H9 (cell line): ENCODE results near the gene COMMD1. TPM values are rescaled to one million over a fixed set of nuclear protein-coding genes. Genes with fewer than 3 reads are reported as not detected.

Experiments used
- DNase-seq: peaks from one replicate; pipeline ENCODE4 v3.0.0-alpha.2; 2017
- H2AFZ ChIP-seq: one replicate; pipeline ENCODE4 v1.6.1; 2013; ENCODE audit warnings: mild to moderate bottlenecking, low read length, control low read depth, moderate library complexity
- H2AK5ac ChIP-seq: 2 replicates; pipeline ENCODE4 v1.6.1; 2013; ENCODE audit warnings: low read length, control low read depth, mixed read lengths; ENCODE audit not compliant: insufficient read length
- H2BK120ac ChIP-seq: one replicate; pipeline ENCODE4 v1.6.1; 2013; ENCODE audit warnings: low read depth, mild to moderate bottlenecking, low read length, control low read depth, inconsistent platforms; ENCODE audit not compliant: poor library complexity, severe bottlenecking
- H2BK12ac ChIP-seq: 2 replicates; pipeline ENCODE4 v1.6.1; 2013; ENCODE audit warnings: low read length, control low read depth, mixed read lengths, low read depth; ENCODE audit not compliant: insufficient read length
- H2BK15ac ChIP-seq: 2 replicates; pipeline ENCODE4 v1.6.1; 2013; ENCODE audit warnings: low read depth, low read length, control low read depth
- H2BK20ac ChIP-seq: one replicate; pipeline ENCODE4 v1.6.1; 2013; ENCODE audit warnings: low read depth, mild to moderate bottlenecking, low read length, control low read depth, inconsistent platforms; ENCODE audit not compliant: poor library complexity, severe bottlenecking
- H2BK5ac ChIP-seq: 2 replicates; pipeline ENCODE4 v1.6.1; 2013; ENCODE audit warnings: low read length, control low read depth, mixed read lengths; ENCODE audit not compliant: insufficient read length
- H3K14ac ChIP-seq: 2 replicates; pipeline ENCODE4 v1.6.1; 2013; ENCODE audit warnings: low read length, control low read depth; ENCODE audit not compliant: insufficient read depth
- H3K18ac ChIP-seq: 2 replicates; pipeline ENCODE4 v1.6.1; 2013; ENCODE audit warnings: low read depth, mild to moderate bottlenecking, mixed read lengths, low read length, control low read depth; ENCODE audit not compliant: insufficient read length
- H3K23ac ChIP-seq: 2 replicates; pipeline ENCODE4 v1.6.1; 2013; ENCODE audit warnings: low read length, control low read depth, mixed read lengths, low read depth; ENCODE audit not compliant: insufficient read length
- H3K23me2 ChIP-seq: 2 replicates; pipeline ENCODE4 v1.6.1; 2013; ENCODE audit warnings: low read depth, mild to moderate bottlenecking, mixed read lengths, low read length, control low read depth; ENCODE audit not compliant: insufficient read length, poor library complexity, severe bottlenecking
- H3K27ac ChIP-seq: 2 replicates; pipeline ENCODE4 v1.5.1; 2013; ENCODE audit warnings: low read length, control low read depth, mixed read lengths, low read depth; ENCODE audit not compliant: insufficient read length
- H3K27me3 ChIP-seq: 2 replicates; pipeline ENCODE4 v1.6.1; 2013; ENCODE audit warnings: low read length, control low read depth, inconsistent platforms; ENCODE audit not compliant: insufficient read depth
- H3K4ac ChIP-seq: 2 replicates; pipeline ENCODE4 v1.6.1; 2013; ENCODE audit warnings: low read depth, mild to moderate bottlenecking, control low read depth, inconsistent platforms, low read length, moderate library complexity
- H3K4me1 ChIP-seq: 2 replicates; pipeline ENCODE4 v1.6.1; 2013; ENCODE audit warnings: low read length, control low read depth, inconsistent platforms; ENCODE audit not compliant: insufficient read depth
- H3K4me2 ChIP-seq: 2 replicates; pipeline ENCODE4 v1.6.1; 2013; ENCODE audit warnings: low read length, control low read depth, mixed read lengths; ENCODE audit not compliant: insufficient read length, insufficient read depth
- H3K56ac ChIP-seq: 2 replicates; pipeline ENCODE4 v1.6.1; 2013; ENCODE audit warnings: low read depth, mild to moderate bottlenecking, mixed read lengths, low read length, control low read depth; ENCODE audit not compliant: insufficient read length
- H3K79me1 ChIP-seq: 2 replicates; pipeline ENCODE4 v1.6.1; 2013; ENCODE audit warnings: low read depth, mild to moderate bottlenecking, moderate library complexity, low read length, control low read depth, inconsistent platforms; ENCODE audit not compliant: insufficient read depth, poor library complexity, severe bottlenecking
- H3K79me2 ChIP-seq: 2 replicates; pipeline ENCODE4 v1.6.1; 2013; ENCODE audit warnings: low read length, control low read depth, inconsistent platforms; ENCODE audit not compliant: insufficient read depth
- H3K9ac ChIP-seq: 2 replicates; pipeline ENCODE4 v1.6.1; 2013; ENCODE audit warnings: low read length, control low read depth, mixed read lengths; ENCODE audit not compliant: insufficient read length; ENCODE audit errors: extremely low read depth
- H3K9me3 ChIP-seq: one replicate; pipeline ENCODE4 v1.6.1; 2013; ENCODE audit warnings: low read depth, low read length, inconsistent platforms; ENCODE audit not compliant: control insufficient read depth
- H3T11ph ChIP-seq: one replicate; pipeline ENCODE4 v1.6.1; 2013; ENCODE audit warnings: mild to moderate bottlenecking, low read length, control low read depth, inconsistent platforms
- H4K20me1 ChIP-seq: one replicate; pipeline ENCODE4 v1.6.1; 2013; ENCODE audit not compliant: control insufficient read depth, insufficient read length, insufficient read depth
- H4K5ac ChIP-seq: 2 replicates; pipeline ENCODE4 v1.6.1; 2013; ENCODE audit warnings: low read depth, mild to moderate bottlenecking, mixed read lengths, low read length, control low read depth; ENCODE audit not compliant: insufficient read length
- H4K8ac ChIP-seq: replicated peaks from 2 replicates; pipeline ENCODE4 v1.6.1; 2013; ENCODE audit warnings: low read length, control low read depth, mixed read lengths, low read depth; ENCODE audit not compliant: insufficient read length
- H4K91ac ChIP-seq: 2 replicates; pipeline ENCODE4 v1.6.1; 2013; ENCODE audit warnings: low read depth, mild to moderate bottlenecking, moderate library complexity, mixed read lengths, low read length, control low read depth; ENCODE audit not compliant: insufficient read length
- H3K27ac Mint-ChIP-seq, 3 experiments: 2 replicates in 2 of 3; 3 replicates in 1 of 3; pipeline ENCODE4 v1.8.0; 2020 to 2021; ENCODE audit warnings: mixed read lengths in 3 of 3, mild to moderate bottlenecking in 1 of 3, moderate library complexity in 1 of 3
- H3K27me3 Mint-ChIP-seq: 2 replicates; pipeline ENCODE4 v1.8.0; 2021; ENCODE audit warnings: low read depth, mild to moderate bottlenecking, moderate library complexity, mixed read lengths
- H3K36me3 Mint-ChIP-seq, 3 experiments: 2 replicates in 2 of 3; 3 replicates in 1 of 3; pipeline ENCODE4 v1.8.0; 2020 to 2021; ENCODE audit warnings: low read depth in 3 of 3, mixed read lengths in 3 of 3; ENCODE audit not compliant: insufficient read depth in 1 of 3
- H3K4me1 Mint-ChIP-seq, 2 experiments: 2 replicates each; pipeline ENCODE4 v1.8.0; 2020; ENCODE audit warnings: mixed read lengths in 2 of 2
- H3K4me3 Mint-ChIP-seq, 2 experiments: 2 replicates in 1 of 2; 3 replicates in 1 of 2; pipeline ENCODE4 v1.8.0; 2020 to 2021; ENCODE audit warnings: mild to moderate bottlenecking in 2 of 2, mixed read lengths in 2 of 2, moderate library complexity in 1 of 2
- H3K9me3 Mint-ChIP-seq, 2 experiments: 2 replicates in 1 of 2; 3 replicates in 1 of 2; pipeline ENCODE4 v1.8.0; 2020; ENCODE audit warnings: mild to moderate bottlenecking in 2 of 2, mixed read lengths in 2 of 2, moderate library complexity in 1 of 2
- CTCF ChIP-seq: fragments of 200-600 bp; sonication (generic); conservative IDR thresholded peaks from 3 replicates; pipeline ENCODE4 v1.8.0; 2021; ENCODE audit warnings: antibody characterized with exemption, mild to moderate bottlenecking
- total RNA-seq: library from RNA; stranded (reverse); gene quantifications from 2 replicates; pipeline ENCODE4 v1.2.1, GENCODE V29; 2021

COMMD1 gene
- total RNA-seq, 1 experiment from 2014 or later: 31.5 TPM

DNA sequence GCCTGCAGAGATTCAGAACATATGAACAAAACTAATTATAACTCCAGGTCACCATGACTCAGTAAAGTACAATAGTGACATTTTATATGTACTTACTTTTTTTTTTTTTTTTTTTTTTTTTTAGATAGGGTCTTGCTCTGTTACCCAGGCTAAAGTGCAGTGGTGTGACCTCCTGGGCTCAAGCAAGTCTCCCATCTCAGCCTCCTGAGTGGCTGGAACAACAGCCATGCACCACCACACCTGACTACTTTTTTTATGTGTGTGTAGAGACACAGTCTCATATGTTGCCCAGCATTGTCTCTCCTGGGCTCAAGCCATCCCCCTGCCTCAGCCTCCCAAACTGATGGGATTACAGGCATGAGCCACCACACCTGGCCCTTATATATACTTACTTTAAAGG lies 159.8 kb downstream of the COMMD1 start:
- Histone ChIP-seq H3K27me3 (no peaks in the 10 kb centered on the region), H3K4me1 (no peaks in the 10 kb centered on the region), H3T11ph (no peak overlapping the region), H3K9ac (no peak overlapping the region), H2BK20ac (no peak overlapping the region), H3K4ac (no peak overlapping the region), H2AFZ (no peak overlapping the region), H2BK12ac (no peak overlapping the region), H3K14ac (no peak overlapping the region), H4K20me1 (no peaks in the 10 kb centered on the region), H3K27ac (no peak overlapping the region), H3K4me2 (no peak overlapping the region), H4K8ac (no peak overlapping the region), H2AK5ac (no peak overlapping the region), H4K91ac (no peak overlapping the region), H4K5ac (no peak overlapping the region), H3K23ac (no peak overlapping the region), H3K79me1 (no peaks in the 10 kb centered on the region), H2BK120ac (no peak overlapping the region), H3K18ac (no peak overlapping the region), H2BK15ac (no peak overlapping the region), H3K56ac (no peak overlapping the region), H3K79me2 (no peaks in the 10 kb centered on the region), H2BK5ac (no peak overlapping the region), H3K23me2 (no peaks in the 10 kb centered on the region), H3K9me3 (no peaks in the 10 kb centered on the region)
- no peak for TF ChIP-seq CTCF
- Mint-ChIP-seq H3K4me1 (no peaks in the 10 kb centered on the region), H3K9me3 (no peaks in the 10 kb centered on the region), H3K27ac (no peak overlapping the region; a peak in 1 of 7 replicates), H3K27me3 (no peaks in the 10 kb centered on the region), H3K36me3 (no peaks in the 10 kb centered on the region), H3K4me3 (no peak overlapping the region)
- no peak for DNase-seq
